Endodermal cell (in vitro differentiated cells): Measurements from ENCODE around the gene COL13A1. TPM values are rescaled to one million over a fixed set of nuclear protein-coding genes. Genes with fewer than 3 reads are reported as not detected.

Source experiments
- DNase-seq: peaks from one replicate; pipeline ENCODE4 v3.0.0-alpha.2; 2017
- H3K27ac ChIP-seq: 2 replicates; pipeline ENCODE4 v1.5.1; 2013; ENCODE audit warnings: mild to moderate bottlenecking, low read depth, low read length, moderate library complexity
- H3K27me3 ChIP-seq: 2 replicates; pipeline ENCODE4 v1.6.1; 2013; ENCODE audit warnings: mild to moderate bottlenecking, low read length, moderate library complexity; ENCODE audit not compliant: insufficient read depth, control insufficient read depth, poor library complexity, severe bottlenecking
- H3K36me3 ChIP-seq: 2 replicates; pipeline ENCODE4 v1.7.0; 2013; ENCODE audit warnings: mild to moderate bottlenecking, low read length, moderate library complexity; ENCODE audit not compliant: control insufficient read depth, insufficient read depth
- H3K4me1 ChIP-seq: one replicate; pipeline ENCODE4 v1.7.0; 2013; ENCODE audit warnings: low read length; ENCODE audit not compliant: control insufficient read depth, insufficient read depth
- H3K4me3 ChIP-seq: 2 replicates; pipeline ENCODE4 v1.5.1; 2013; ENCODE audit warnings: mild to moderate bottlenecking, low read length, moderate library complexity
- H3K9ac ChIP-seq: 2 replicates; pipeline ENCODE4 v1.6.1; 2013; ENCODE audit warnings: mild to moderate bottlenecking, low read length, moderate library complexity; ENCODE audit not compliant: poor library complexity, severe bottlenecking; ENCODE audit errors: extremely low read depth
- H3K9me3 ChIP-seq: 2 replicates; pipeline ENCODE4 v1.6.1; 2013; ENCODE audit warnings: mild to moderate bottlenecking, low read length, moderate library complexity; ENCODE audit not compliant: control insufficient read depth
- H3K27ac Mint-ChIP-seq: 2 replicates; pipeline ENCODE4 v1.8.0; 2020; ENCODE audit warnings: mixed read lengths
- H3K27me3 Mint-ChIP-seq: 2 replicates; pipeline ENCODE4 v1.8.0; 2021; ENCODE audit warnings: mild to moderate bottlenecking, mixed read lengths; ENCODE audit not compliant: insufficient read depth
- H3K36me3 Mint-ChIP-seq: 2 replicates; pipeline ENCODE4 v1.8.0; 2020; ENCODE audit warnings: low read depth, mixed read lengths
- H3K4me1 Mint-ChIP-seq: 2 replicates; pipeline ENCODE4 v1.8.0; 2020; ENCODE audit warnings: mixed read lengths
- H3K4me3 Mint-ChIP-seq: 2 replicates; pipeline ENCODE4 v1.8.0; 2020; ENCODE audit warnings: mild to moderate bottlenecking, moderate library complexity, mixed read lengths
- H3K9me3 Mint-ChIP-seq: 2 replicates; pipeline ENCODE4 v1.8.0; 2020; ENCODE audit warnings: mild to moderate bottlenecking, mixed read lengths
- CTCF ChIP-seq: fragments of 200-600 bp; sonication (generic); conservative IDR thresholded peaks from 2 replicates; pipeline ENCODE4 v1.5.0; 2021; ENCODE audit warnings: antibody characterized with exemption, mild to moderate bottlenecking
- WGBS, 2 experiments: methylation state at CpG; one replicate each; pipeline versions ENCODE4 v1.1.5 to v1.1.7; 2013; ENCODE audit warnings: missing lambda C conversion rate in 2 of 2, mixed read lengths in 1 of 2; ENCODE audit not compliant: insufficient coverage in 1 of 2, insufficient read length in 1 of 2; 5-methylcytosine and 5-hydroxymethylcytosine counted together
- total RNA-seq, 2 donors: library from RNA; stranded (reverse); fragmentation: NEBNext Ultra II Directional in 1 of 2; extraction: Animal tissue kit (Norgen Biotek cat#: 25700) in 1 of 2; gene quantifications; 2 replicates in 1 of 2; 3 replicates in 1 of 2; pipeline ENCODE4 v1.2.1, GENCODE V29; 2021

COL13A1 gene
- total RNA-seq, 2 donors from 2014 or later = 15.9 to 20.7 TPM

DNA sequence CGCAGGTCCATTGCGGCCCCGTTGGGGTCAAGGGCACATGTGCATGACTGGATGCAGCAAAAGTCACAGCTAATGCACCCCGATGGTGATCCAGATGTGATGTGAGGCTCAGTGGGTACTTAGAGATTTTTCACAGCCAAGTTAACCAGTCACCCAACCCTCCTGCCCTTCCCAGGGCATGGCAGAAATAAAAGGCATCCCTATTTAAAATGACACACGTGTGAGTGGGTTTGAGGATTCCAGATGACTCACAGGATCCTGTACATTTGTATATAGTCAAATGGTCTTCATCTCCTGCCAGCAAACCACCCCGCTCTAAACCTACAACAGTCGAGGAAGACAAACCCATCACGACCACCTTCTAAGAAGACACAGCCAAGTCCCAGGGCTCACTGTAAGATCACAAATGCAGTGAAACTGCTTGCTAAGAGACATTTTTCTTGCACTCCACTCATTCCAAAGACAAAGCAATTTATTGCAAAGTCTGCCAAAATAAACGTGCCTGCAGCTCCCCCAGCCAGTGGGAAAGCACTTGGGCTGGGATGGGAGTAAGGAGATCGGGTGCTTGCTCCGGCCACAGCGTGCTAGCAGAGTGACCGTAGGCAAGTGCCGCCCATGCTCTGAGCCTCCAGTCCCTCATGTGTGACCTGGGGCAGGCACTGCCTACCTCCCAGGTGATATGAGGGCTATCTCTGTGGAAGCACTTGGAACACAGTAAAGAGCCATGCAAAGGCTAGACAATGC, 164.4 kb downstream of the COL13A1 start:
- Histone ChIP-seq H3K27me3 (peaks cover 17% of the 10 kb centered on the region), H3K4me1 (peaks cover 13% of the 10 kb centered on the region), H3K9ac (no peak overlapping the region), H3K4me3 (no peak overlapping the region), H3K36me3 (no peaks in the 10 kb centered on the region), H3K9me3 (no peaks in the 10 kb centered on the region), H3K27ac (no peak overlapping the region)
- Mint-ChIP-seq H3K27me3 (peaks cover 26% of the 10 kb centered on the region), H3K27ac (no peak overlapping the region), H3K36me3 (no peaks in the 10 kb centered on the region), H3K4me3 (no peak overlapping the region), H3K9me3 (no peaks in the 10 kb centered on the region), H3K4me1 (peaks cover 23% of the 10 kb centered on the region)
- no peak for DNase-seq
- TF ChIP-seq CTCF = no peak
- 91% methylated on average over 7 to 14 of the region's 14 CpGs for WGBS, 2 experiments

DNA sequence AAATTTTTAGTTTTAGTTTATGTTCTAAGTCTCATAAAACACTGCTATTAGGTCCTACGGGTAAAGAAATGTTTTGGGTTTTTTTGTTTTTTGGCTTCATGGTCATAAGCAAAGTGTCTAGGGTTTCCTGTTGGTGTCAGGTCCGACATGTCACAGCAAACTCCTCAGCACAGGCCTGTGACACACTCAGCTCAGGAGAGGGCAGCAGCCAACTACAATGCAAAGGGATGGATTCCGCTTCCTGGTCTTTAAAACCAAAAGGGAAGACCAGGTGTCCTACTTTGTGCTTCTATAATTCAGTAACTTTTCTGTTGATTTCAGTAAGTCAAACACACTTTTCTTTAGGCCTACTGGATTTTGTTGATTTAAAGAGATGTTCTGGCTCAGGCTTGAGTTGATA, 167.1 kb downstream of the COL13A1 start:
- no peak overlapping the region for H3K9ac ChIP-seq
- H3K4me3 ChIP-seq = no peak overlapping the region
- peaks cover 3% of the 10 kb centered on the region for H3K4me1 ChIP-seq
- H3K9me3 ChIP-seq = no peaks in the 10 kb centered on the region
- no peaks in the 10 kb centered on the region for H3K9me3 Mint-ChIP-seq
- no peaks in the 10 kb centered on the region for H3K36me3 Mint-ChIP-seq
- H3K27ac ChIP-seq = no peak overlapping the region
- H3K27ac Mint-ChIP-seq = peak overlapping the region; percentile 60
- H3K27me3 Mint-ChIP-seq = peaks cover 30% of the 10 kb centered on the region
- peaks cover 5% of the 10 kb centered on the region for H3K4me1 Mint-ChIP-seq
- no peaks in the 10 kb centered on the region for H3K36me3 ChIP-seq
- peak; percentile 81 for DNase-seq
- peaks cover 17% of the 10 kb centered on the region for H3K27me3 ChIP-seq
- H3K4me3 Mint-ChIP-seq = no peak overlapping the region
- 22 to 62% methylated on average over 1 to 3 of the region's 3 CpGs for WGBS, 2 experiments
- TF ChIP-seq CTCF = peak; percentile 81

DNA sequence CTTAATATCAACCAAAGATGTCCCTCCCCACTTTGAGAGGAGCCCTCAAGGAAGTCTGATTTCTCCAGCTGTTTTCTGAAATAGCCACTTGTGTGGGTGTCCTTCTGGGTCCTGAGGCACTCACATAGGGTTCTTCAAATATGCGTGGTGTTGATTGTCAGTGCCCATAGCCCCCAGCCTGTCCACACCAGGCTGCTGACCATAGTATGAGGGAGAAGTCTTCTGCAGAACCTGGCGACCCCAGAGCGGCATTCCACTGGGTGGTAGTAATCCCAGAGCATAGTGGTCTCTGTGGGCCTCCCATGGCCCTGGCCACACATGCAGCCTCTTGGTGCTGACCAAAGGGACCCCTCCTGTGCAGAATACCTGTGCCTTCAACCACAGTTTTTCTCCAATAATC, 168.3 kb downstream of the COL13A1 start:
- peaks cover 10% of the 10 kb centered on the region for H3K27me3 ChIP-seq
- Mint-ChIP-seq H3K9me3 (no peaks in the 10 kb centered on the region), H3K27me3 (peaks cover 30% of the 10 kb centered on the region), H3K4me3 (no peak overlapping the region), H3K36me3 (no peaks in the 10 kb centered on the region), H3K4me1 (peaks cover 4% of the 10 kb centered on the region), H3K27ac (no peak overlapping the region)
- no peak overlapping the region for H3K27ac ChIP-seq
- H3K9me3 ChIP-seq = no peaks in the 10 kb centered on the region
- 94 to 95% methylated on average over 3 of the region's 3 CpGs for WGBS, 2 experiments
- no peak for DNase-seq
- H3K9ac ChIP-seq = no peak overlapping the region
- no peaks in the 10 kb centered on the region for H3K36me3 ChIP-seq
- TF ChIP-seq CTCF = no peak
- no peaks in the 10 kb centered on the region for H3K4me1 ChIP-seq
- no peak overlapping the region for H3K4me3 ChIP-seq
